IMR-90 (cell line): ENCODE results near the gene SPAG9. TPM values are rescaled to one million over a fixed set of nuclear protein-coding genes. Genes with fewer than 3 reads are reported as not detected.

Source experiments
- ATAC-seq: fragments of 200-7000 bp; cut with Tn5 transposase; 2 replicates; pipeline ENCODE4 v1.9.1; 2020; ENCODE audit warnings: low read depth, mild to moderate bottlenecking, moderate library complexity
- BruUV-seq: library from RNA; stranded (reverse); fragments of 400-500 nt; replicated peaks from 2 replicates; lab custom pipeline; 2021; lab: Mats Ljungman, UMichigan
- CTCF ChIA-PET: fragments of 300-600 bp; formaldehyde crosslinking; extraction: SDS; loops from one replicate; lab custom pipeline; 2021; ENCODE audit warnings: antibody characterized with exemption; lab: Yijun Ruan, JAX
- POLR2A ChIA-PET: fragments of 300-600 bp; sonication (Branson Sonifier 250); formaldehyde crosslinking; loops from one replicate; lab custom pipeline; 2022; ENCODE audit warnings: antibody characterized with exemption; ENCODE audit not compliant: unreplicated experiment; lab: Charles Lee
- DNase-seq: peaks from one replicate; pipeline ENCODE4 v3.0.0; 2013
- H2AFZ ChIP-seq: replicated peaks from 2 replicates; pipeline ENCODE3; 2013; ENCODE audit warnings: low read length, mild to moderate bottlenecking; ENCODE audit not compliant: poor library complexity
- H2AK5ac ChIP-seq: 2 replicates; pipeline ENCODE4 v1.6.1; 2013; ENCODE audit warnings: low read depth, low read length, inconsistent platforms
- H2AK9ac ChIP-seq: replicated peaks from 2 replicates; pipeline ENCODE3; 2013; ENCODE audit warnings: mild to moderate bottlenecking, low read depth, low read length, moderate library complexity; ENCODE audit not compliant: poor library complexity
- H2BK120ac ChIP-seq: 2 replicates; pipeline ENCODE4 v1.6.1; 2013; ENCODE audit warnings: low read depth, low read length, inconsistent platforms
- H2BK15ac ChIP-seq: 3 replicates; pipeline ENCODE4 v1.6.1; 2013; ENCODE audit warnings: low read depth, low read length, inconsistent platforms
- H2BK20ac ChIP-seq: 2 replicates; pipeline ENCODE4 v1.6.1; 2013; ENCODE audit warnings: low read depth, mild to moderate bottlenecking, inconsistent platforms, low read length, moderate library complexity
- H2BK5ac ChIP-seq: 2 replicates; pipeline ENCODE4 v1.6.1; 2013; ENCODE audit warnings: mild to moderate bottlenecking, low read depth, low read length, inconsistent platforms; ENCODE audit not compliant: poor library complexity, severe bottlenecking
- H3K14ac ChIP-seq: replicated peaks from 2 replicates; pipeline ENCODE4 v1.6.1; 2013; ENCODE audit warnings: low read depth, low read length, inconsistent platforms
- H3K18ac ChIP-seq: 2 replicates; pipeline ENCODE4 v1.6.1; 2013; ENCODE audit warnings: low read depth, low read length, control low read depth
- H3K23ac ChIP-seq: 2 replicates; pipeline ENCODE4 v1.6.1; 2013; ENCODE audit warnings: low read depth, low read length, inconsistent platforms
- H3K27ac ChIP-seq: 2 replicates; pipeline ENCODE4 v1.5.1; 2013; ENCODE audit warnings: mild to moderate bottlenecking, control low read depth, low read length; ENCODE audit not compliant: insufficient read depth
- H3K27me3 ChIP-seq: 2 replicates; pipeline ENCODE4 v1.6.1; 2013; ENCODE audit warnings: low read length; ENCODE audit not compliant: control insufficient read depth, insufficient read depth
- H3K36me3 ChIP-seq: 2 replicates; pipeline ENCODE4 v1.6.1; 2013; ENCODE audit warnings: low read length, mixed read lengths; ENCODE audit not compliant: control insufficient read depth, insufficient read depth
- H3K4ac ChIP-seq: 2 replicates; pipeline ENCODE4 v1.6.1; 2013; ENCODE audit warnings: low read depth, low read length, inconsistent platforms
- H3K4me1 ChIP-seq: 2 replicates; pipeline ENCODE4 v1.6.1; 2013; ENCODE audit warnings: low read length, mixed read lengths; ENCODE audit not compliant: control insufficient read depth, insufficient read depth
- H3K4me2 ChIP-seq: 2 replicates; pipeline ENCODE4 v1.6.1; 2013; ENCODE audit warnings: low read depth, mild to moderate bottlenecking, control low read depth, low read length, moderate library complexity
- H3K4me3 ChIP-seq: 2 replicates; pipeline ENCODE4 v1.5.1; 2013; ENCODE audit warnings: low read depth, mild to moderate bottlenecking, control low read depth, low read length, moderate library complexity; ENCODE audit not compliant: insufficient read depth
- H3K56ac ChIP-seq: 2 replicates; pipeline ENCODE4 v1.6.1; 2013; ENCODE audit warnings: low read length, inconsistent platforms; ENCODE audit not compliant: insufficient read depth; ENCODE audit errors: extremely low read depth
- H3K79me1 ChIP-seq, 2 experiments: 2 replicates each; pipeline ENCODE4 v1.6.1; 2013; ENCODE audit warnings: low read length in 2 of 2, inconsistent platforms in 1 of 2, low read depth in 1 of 2
- H3K9ac ChIP-seq: 2 replicates; pipeline ENCODE4 v1.6.1; 2013; ENCODE audit warnings: low read depth, low read length, control low read depth
- H3K9me1 ChIP-seq: 2 replicates; pipeline ENCODE4 v1.6.1; 2013; ENCODE audit warnings: low read length, inconsistent platforms; ENCODE audit not compliant: insufficient read depth
- H3K9me3 ChIP-seq: 2 replicates; pipeline ENCODE4 v1.6.1; 2013; ENCODE audit warnings: low read length; ENCODE audit not compliant: control insufficient read depth, insufficient read depth
- H4K20me1 ChIP-seq: 2 replicates; pipeline ENCODE4 v1.6.1; 2013; ENCODE audit warnings: low read length, inconsistent platforms; ENCODE audit not compliant: insufficient read depth
- H4K5ac ChIP-seq: 2 replicates; pipeline ENCODE4 v1.6.1; 2013; ENCODE audit warnings: mild to moderate bottlenecking, low read depth, low read length, control low read depth
- H4K8ac ChIP-seq, 2 experiments: 2 replicates each; pipeline ENCODE4 v1.6.1; 2013; ENCODE audit warnings: low read depth in 2 of 2, low read length in 2 of 2, control low read depth in 1 of 2, inconsistent platforms in 1 of 2
- H4K91ac ChIP-seq: 2 replicates; pipeline ENCODE4 v1.6.1; 2013; ENCODE audit warnings: low read depth, low read length, inconsistent platforms; ENCODE audit not compliant: insufficient read depth
- CEBPB ChIP-seq: IDR thresholded peaks from 2 replicates; pipeline ENCODE4 v1.6.1; 2012; ENCODE audit warnings: low read depth, low read length, improper control_type of control experiment
- CHD1 ChIP-seq: IDR thresholded peaks from 2 replicates; pipeline ENCODE4 v1.6.1; 2012; ENCODE audit warnings: low read depth, low read length, improper control_type of control experiment
- MAFK ChIP-seq: IDR thresholded peaks from 2 replicates; pipeline ENCODE4 v1.6.1; 2012; ENCODE audit warnings: low read depth, low read length, improper control_type of control experiment
- USF2 ChIP-seq: fragments of 150-350 bp; IDR thresholded peaks from 2 replicates; pipeline ENCODE4 v1.6.1; 2017; ENCODE audit warnings: mild to moderate bottlenecking, antibody characterized with exemption, low read length, low read depth
- WGBS, 2 experiments: methylation state at CpG; one replicate each; pipeline versions ENCODE4 v1.1.5 to v1.1.7; 2013; ENCODE audit warnings: missing lambda C conversion rate in 2 of 2; ENCODE audit not compliant: insufficient read length in 1 of 2; ENCODE audit errors: extremely low coverage in 2 of 2; 5-methylcytosine and 5-hydroxymethylcytosine counted together
- dilution Hi-C: fragments of 300-500 bp; cut with HindIII; formaldehyde crosslinking; loops from one replicate; pipeline ENCODE4 v1.14.3; 2018; ENCODE audit warnings: low sequenced_read_pairs; ENCODE audit not compliant: unreplicated experiment
- in situ Hi-C: fragments of 300-500 bp; cut with MboI; formaldehyde crosslinking; loops from 3 replicates; pipeline ENCODE4 v1.14.3; 2019; ENCODE audit warnings: low sequenced_read_pairs, inconsistent platforms, mixed read lengths
- intact Hi-C: fragments of 100-400 bp; cut with micrococcal nuclease; formaldehyde crosslinking; loops from 2 replicates; pipeline ENCODE4 v1.10.0; 2022
- polyA plus RNA-seq, 3 experiments: library from polyadenylated mRNA; depleted of rRNA; stranded (reverse); fragments of >200 nt; gene quantifications; 2 replicates each; pipeline ENCODE4 v1.2.3, GENCODE V29; 2012; ENCODE audit warnings: low replicate concordance in 1 of 3
- total RNA-seq: library from RNA; depleted of rRNA; stranded (reverse); fragments of >200 nt; gene quantifications from 2 replicates; pipeline ENCODE4 v1.2.3, GENCODE V29; 2012

SPAG9 gene
- total and polyA plus RNA-seq, 2 of the 4 experiments (the other 2 are of a cell fraction) = 26.7 to 75.5 TPM

DNA sequence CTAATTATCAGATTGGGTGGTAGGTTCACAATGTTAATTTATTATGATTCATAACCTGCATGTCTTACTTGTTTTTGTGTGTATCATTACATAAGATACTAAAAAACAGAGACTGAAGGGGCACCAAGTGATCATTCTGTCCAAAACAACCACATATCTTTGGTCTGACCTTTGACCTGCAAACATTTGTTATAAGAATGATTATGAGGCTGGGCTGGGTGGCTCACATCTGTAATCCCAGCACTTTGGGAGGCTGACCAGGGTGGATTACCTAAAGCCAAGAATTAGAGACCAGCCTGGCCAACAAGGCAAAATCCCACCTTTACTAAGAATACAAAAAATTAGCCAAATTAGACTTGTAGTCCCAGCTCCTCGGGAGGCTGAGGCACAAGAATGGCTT lies 116.4 kb downstream of the SPAG9 start:
- Histone ChIP-seq H3K9me3 (no peaks in the 10 kb centered on the region), H3K4me3 (no peak overlapping the region), H4K91ac (no peak overlapping the region), H3K23ac (no peak overlapping the region), H3K27ac (no peak overlapping the region), H4K8ac (no peak overlapping the region), H3K27me3 (no peaks in the 10 kb centered on the region), H3K4me1 (no peaks in the 10 kb centered on the region), H3K9ac (no peak overlapping the region), H3K79me1 (peaks cover 0 to 3% of the 10 kb centered on the region in 2 experiments; a peak in 1 of 4 replicates), H2BK120ac (no peak overlapping the region), H3K9me1 (no peaks in the 10 kb centered on the region), H3K14ac (no peak overlapping the region), H2BK20ac (no peak overlapping the region), H2BK5ac (no peak overlapping the region), H3K18ac (no peak overlapping the region), H2AK5ac (no peak overlapping the region), H4K20me1 (no peaks in the 10 kb centered on the region), H3K36me3 (peaks cover 17% of the 10 kb centered on the region), H3K4me2 (no peak overlapping the region), H2AK9ac (no peak overlapping the region), H2BK15ac (no peak overlapping the region), H2AFZ (no peak overlapping the region), H3K56ac (no peak overlapping the region), H3K4ac (no peak overlapping the region), H4K5ac (no peak overlapping the region)
- dilution Hi-C loops = no loop called here
- in situ Hi-C loops = loop anchor here (5.0 kb wide), 1 partner anchor 148 kb away; the partner anchor contains the start of gene NME1
- ATAC-seq (no peak), DNase-seq (no peak)
- intact Hi-C loops = no loop called here
- ChIA-PET CTCF (interaction anchor here (1.3 to 1.7 kb wide), 2 partner anchors 52 to 149 kb away, joined by 3 to 7 read pairs; partner anchors contain the start of gene NME1), POLR2A (no interaction called here)
- no TSS peak for BruUV-seq
- TF ChIP-seq MAFK (no peak), CHD1 (no peak), USF2 (no peak), CEBPB (no peak)
- no CpG with 5 or more reads among the region's 1 CpG for WGBS, 2 experiments
